Right ventricle myocardium inferior (tissue), 1 donor: ENCODE results near the gene ZNF48. TPM values are rescaled to one million over a fixed set of nuclear protein-coding genes. Genes with fewer than 3 reads are reported as not detected.
A peak's percentile ranks its signal among the peaks of the same experiment; 100 is the strongest.

Source experiments
- ATAC-seq: fragments of 200-7000 bp; cut with Tn5 transposase; one replicate; pipeline ENCODE4 v1.9.1; 2020; ENCODE audit warnings: mild to moderate bottlenecking, moderate library complexity
- DNase-seq: peaks from one replicate; pipeline ENCODE4 v3.0.0; 2021; ENCODE audit errors: missing footprints
- intact Hi-C: fragments of 100-400 bp; cut with DNase I; formaldehyde crosslinking; loops from one replicate; pipeline ENCODE4 v1.11.0; 2022
- total RNA-seq: library from RNA; stranded (reverse); fragmentation: NEBNext Ultra II Directional; extraction: Animal tissue kit (Norgen Biotek cat#: 25700); gene quantifications from one replicate; pipeline ENCODE4 v1.2.1, GENCODE V29; 2021
- donor health status: DM: no; HTN: yes; CAD: no; lungs with severe emphysema.

The ZNF48 gene
- total RNA-seq, 1 donor from 2014 or later = 5.3 TPM

DNA sequence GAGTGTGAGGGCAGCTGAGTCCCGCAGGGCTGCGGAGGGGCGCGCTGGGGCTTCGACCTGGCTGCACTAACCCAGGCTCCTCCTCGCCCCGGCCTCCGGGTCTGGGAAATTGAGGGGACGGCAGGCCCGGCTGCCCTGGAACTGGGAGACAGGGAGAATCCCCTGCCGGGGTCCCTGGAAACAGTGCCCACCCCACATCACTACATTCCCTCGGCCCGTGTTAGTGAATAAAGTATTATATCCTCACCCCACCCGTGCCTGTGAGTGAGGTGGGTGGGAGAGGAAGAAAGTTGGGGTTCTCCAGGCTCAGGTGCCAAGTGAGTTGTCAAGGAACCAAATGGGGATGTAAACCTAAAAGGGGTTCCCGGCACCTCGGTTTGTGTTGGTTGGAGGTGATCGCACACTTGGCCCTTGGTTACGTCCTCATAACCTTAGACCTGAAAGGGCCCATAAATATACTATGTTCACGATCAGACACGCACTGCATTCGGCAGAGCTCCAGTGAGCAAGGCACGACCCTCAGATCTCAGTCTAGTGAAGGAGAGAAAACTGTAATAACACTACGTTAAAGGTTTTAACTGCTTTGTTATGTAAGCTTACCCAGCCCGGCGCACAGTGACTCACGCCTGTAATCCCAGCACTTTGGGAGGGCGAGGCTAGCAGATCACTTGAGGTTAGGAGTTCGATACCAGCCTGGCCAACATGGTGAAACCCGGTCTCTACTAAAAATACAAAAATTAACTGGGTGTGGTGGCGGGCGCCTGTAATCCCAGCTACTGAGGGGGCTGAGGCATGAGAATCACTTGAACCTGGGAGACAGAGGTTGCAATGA, 23.3 kb downstream of the ZNF48 start:
- DNase-seq (no peak), ATAC-seq (no peak)
- intact Hi-C loops = no loop called here

DNA sequence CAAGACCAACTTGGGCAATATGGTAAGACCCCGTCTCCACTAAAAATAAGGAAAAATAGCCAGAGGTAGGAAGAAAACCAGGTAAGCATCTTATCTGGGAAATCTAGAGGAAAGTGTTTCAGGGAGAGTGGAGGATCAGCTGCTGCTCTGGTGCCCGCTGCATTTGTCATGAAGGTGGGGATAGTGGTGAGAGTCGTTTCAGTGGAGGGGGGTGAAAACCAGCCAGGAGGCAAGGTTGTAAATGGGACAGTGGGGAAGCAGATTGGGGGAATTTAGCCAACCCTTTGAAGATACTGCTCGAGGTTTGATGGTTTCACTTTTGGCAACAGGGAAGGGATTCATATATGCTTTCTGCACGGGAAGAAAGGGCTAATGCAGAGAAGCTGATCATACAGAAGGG, 25.8 kb downstream of the ZNF48 start:
- intact Hi-C loops = no loop called here
- no peak for DNase-seq
- no peak for ATAC-seq

GRCh38 chr16:30428055-30428454, 32.8 kb downstream of the ZNF48 start:
- DNase-seq (no peak), ATAC-seq (no peak)
- intact Hi-C loops = no loop called here

DNA sequence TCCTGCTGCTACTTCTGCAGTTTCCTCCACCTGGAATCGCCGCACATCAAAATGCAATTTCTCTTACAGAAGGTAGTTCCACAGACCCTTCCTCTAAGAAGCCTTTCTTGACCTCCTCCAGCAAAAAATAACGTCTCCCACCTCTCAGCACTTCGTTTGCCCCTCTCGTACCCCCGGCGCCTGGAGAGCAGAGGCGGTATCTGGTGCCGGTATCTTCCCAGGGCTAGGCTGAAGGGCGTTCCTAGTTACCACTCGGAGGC, 34.1 kb downstream of the ZNF48 start:
- ATAC-seq (no peak), DNase-seq (no peak)
- intact Hi-C loops = no loop called here

DNA sequence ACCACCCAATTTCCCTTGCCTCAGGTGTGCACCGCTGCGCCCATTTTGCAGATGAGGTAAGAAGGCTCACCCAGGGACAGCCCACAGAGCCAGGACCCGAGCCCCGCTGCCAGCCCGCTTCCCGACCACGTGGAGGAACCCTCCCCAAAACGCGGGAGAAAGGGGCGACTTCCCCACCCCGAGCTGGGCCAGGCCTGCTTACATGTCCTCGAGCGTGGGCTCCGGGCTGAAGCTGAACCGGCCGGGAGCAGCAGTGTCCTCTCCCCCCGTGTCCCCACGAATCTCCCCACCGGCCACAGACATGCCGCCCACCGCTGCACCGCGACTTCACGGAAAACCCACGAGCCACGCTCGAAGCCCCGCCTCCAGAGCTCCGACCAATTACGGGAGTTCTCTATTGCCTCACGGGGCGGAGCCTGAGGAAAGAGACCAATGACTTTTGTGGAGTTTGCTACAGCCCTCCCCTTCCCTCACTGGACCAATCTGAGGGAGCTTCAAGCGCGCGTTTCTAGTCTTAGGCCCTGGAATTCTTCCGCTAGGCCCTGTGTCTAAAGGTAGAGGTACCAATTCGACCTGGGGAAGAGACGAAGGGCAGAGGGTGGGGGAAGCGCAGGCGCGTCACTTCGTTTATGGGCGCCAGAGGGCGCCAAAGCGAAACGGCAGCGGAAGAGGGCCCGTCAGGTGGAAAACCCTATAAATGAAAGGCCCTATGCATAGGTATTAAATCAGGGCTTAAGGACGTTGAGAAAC, 34.6 kb downstream of the ZNF48 start, which contains the start of gene DCTPP1:
Gene DCTPP1 (minus strand): TSS at position 353 of the 750 bp plus-strand sequence. CDS start 50 bp downstream, at position 303.
- ATAC-seq (peak; percentile 99), DNase-seq (peak; percentile 96)
- intact Hi-C loops = loop anchor here (2.0 to 5.0 kb wide), 2 partner anchors 157 to 199 kb away; partner anchors contain the start of gene ZNF785

DNA sequence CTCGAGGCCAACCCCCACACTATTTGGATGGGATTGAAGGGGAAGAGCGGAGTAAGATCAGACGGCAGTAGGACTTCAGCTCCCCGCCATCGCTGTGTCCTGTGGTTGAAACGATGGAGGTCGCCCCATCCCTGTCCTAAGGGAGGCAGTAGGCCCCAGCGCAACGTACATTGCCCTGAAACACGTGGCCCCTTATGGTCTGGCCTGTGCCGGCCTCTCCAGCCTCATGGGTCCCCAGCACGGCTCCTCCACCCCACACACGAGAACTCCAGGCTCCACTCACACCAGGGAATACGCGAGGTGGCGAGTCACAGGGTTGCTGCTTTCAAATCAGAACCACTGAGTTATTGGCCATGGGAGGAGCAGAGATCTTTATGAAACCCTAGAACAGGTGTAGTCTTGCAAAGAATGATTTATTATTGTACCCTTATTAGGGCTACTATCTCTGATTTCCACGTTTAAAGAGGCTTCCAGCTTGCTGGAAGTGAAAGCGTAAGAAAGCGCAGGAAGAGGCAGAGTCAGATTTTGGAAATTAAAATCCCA, 35.3 kb downstream of the ZNF48 start:
- intact Hi-C loops = loop anchor here (2.0 to 5.0 kb wide), 2 partner anchors 157 to 198 kb away; partner anchors contain the start of gene ZNF785
- DNase-seq (peak; percentile 64), ATAC-seq (peak; percentile 10)

GRCh38 chr16:30434852-30435251, 39.6 kb downstream of the ZNF48 start:
- intact Hi-C loops = loop anchor here (5.0 kb wide), 1 partner anchor 152 kb away; the partner anchor contains the start of gene ZNF785
- DNase-seq = no peak
- ATAC-seq = no peak

- no peak for ATAC-seq
- no peak for DNase-seq
- intact Hi-C loops = no loop called here
Measured at GRCh38 chr16:30437511-30438046, 42.4 kb downstream of the ZNF48 start.

DNA sequence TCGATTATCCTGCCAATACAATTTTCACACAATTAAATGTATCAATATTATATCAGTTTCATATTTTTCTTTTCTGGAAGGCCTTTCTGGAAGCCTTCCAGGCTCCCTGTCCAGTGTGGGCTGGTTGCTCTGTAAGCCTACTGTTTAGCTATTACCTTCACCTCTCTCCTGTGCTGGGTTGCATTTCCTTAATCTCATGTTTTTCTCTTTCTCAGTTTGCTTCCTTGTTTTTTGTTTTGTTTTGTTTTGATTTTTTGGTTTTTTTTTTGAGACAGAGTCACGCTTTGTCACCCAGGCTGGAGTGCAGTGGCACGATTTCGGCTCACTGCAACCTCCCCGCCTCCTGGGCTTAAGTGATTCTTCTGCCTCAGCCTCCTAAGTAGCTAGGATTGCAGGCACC, 43.6 kb downstream of the ZNF48 start:
- no peak for DNase-seq
- intact Hi-C loops = no loop called here
- ATAC-seq = no peak

DNA sequence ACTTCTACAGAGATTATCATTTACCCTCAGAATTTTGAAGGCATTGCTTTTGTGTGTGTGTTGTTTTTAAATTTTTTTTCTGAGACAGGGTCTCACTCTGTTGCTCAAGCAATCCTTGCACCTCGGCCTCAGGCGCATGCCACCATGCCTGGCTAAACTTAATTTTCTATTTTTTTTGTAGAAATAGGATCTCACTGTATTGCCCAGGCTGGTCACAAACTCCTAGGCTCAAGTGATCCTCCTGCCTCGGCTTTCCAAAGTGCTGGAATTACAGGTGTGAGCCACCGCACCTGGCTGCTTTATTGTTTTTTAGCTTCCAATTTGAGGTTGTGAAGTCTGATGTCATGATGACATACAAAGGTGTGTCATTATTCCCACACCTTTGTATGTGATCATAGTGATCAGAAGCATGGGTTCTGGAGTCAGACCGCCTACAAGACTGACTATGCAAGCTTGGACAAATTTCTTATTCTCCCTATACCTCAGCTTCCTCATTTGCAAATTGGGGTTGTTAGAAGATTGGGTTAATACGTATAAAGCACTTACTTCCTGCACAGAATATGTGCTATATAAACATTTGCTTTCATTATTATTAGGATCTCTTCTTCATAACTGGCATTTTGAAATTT, 44.6 kb downstream of the ZNF48 start:
- no peak for ATAC-seq
- DNase-seq = no peak
- intact Hi-C loops = loop anchor here (10.0 kb wide), 1 partner anchor 485 kb away; the partner anchor contains the start of gene FBXL19

DNA sequence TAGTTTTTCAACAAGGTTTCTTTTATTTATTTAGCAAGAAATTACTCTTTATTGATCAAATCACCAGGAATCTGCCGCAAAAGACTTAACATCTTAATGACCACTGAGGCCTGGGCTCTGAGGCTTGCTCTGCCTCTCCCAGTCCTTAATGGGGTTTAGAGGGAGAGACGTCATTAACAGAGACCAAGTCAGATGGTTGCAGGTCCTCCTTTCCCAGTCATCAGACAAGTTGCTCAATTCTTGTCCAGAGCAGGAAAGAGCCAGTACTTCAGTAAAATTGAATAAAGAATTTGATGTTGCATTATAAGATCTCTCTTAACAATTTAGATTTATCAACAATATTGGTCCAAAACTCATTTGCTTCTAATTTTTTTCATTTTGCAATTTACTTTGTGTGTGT, 48.4 kb downstream of the ZNF48 start:
- ATAC-seq (no peak), DNase-seq (no peak)
- intact Hi-C loops = loop anchor here (10.0 kb wide), 1 partner anchor 481 kb away; the partner anchor contains the start of gene FBXL19

- no peak for ATAC-seq
- no peak for DNase-seq
- intact Hi-C loops = loop anchor here (5.0 to 10.0 kb wide), 3 partner anchors 83 to 480 kb away; partner anchors contain the start of genes FBXL19, ZNF688 and ZNF768
Measured at GRCh38 chr16:30444231-30445148, 49.3 kb downstream of the ZNF48 start.

GRCh38 chr16:30445149-30445407, 49.9 kb downstream of the ZNF48 start:
- intact Hi-C loops = loop anchor here (5.0 to 10.0 kb wide), 3 partner anchors 82 to 480 kb away; partner anchors contain the start of genes FBXL19, ZNF688 and ZNF768
- ATAC-seq (no peak), DNase-seq (no peak)

DNA sequence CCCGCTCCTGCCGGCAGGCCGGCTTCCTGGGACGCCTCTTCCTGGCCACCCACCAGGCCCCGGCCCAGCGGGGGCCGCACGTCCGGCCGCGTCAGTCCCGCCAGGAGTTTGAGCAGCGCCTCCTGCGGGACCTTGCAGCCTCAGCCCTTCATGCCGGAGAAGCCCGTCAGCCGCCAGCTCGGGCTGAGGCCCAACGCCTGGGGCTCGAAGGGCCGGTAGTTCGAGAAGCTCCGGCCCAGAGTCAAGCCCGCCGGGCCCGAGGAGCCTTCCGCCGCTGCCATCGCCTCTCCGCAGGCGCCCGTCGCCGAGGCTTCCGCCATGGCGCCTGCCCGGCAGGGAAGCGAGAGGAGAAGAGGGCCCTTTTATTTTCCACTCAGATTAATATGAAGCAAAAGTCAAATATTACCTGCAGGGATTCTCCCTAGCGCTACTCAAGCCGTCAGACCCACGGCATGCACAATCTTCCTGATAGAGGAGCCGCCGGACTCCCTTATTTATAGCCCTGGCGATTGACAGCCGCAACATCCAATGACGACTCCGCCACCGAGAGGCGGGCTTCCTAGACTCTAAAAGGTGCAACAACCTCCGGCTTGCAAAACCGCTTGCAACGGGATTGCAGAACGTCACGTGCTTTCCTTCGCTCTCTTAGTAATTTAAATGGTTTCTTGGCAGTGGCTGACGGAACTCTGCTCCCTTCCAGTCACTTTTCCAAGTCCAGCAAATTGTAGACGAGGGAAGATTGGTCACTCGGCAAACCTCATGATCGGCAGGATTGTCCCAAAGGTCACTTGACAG, 50.4 kb downstream of the ZNF48 start, which contains the start of gene SEPHS2:
Gene SEPHS2 (minus strand): TSS at position 467 of the 795 bp plus-strand sequence. CDS start 147 bp downstream, at position 320.
- intact Hi-C loops = loop anchor here (5.0 to 10.0 kb wide), 3 partner anchors 82 to 479 kb away; partner anchors contain the start of genes FBXL19, ZNF688 and ZNF768
- DNase-seq (peak; percentile 99), ATAC-seq (peak; percentile 98)

GRCh38 chr16:30446203-30446595, 51.0 kb downstream of the ZNF48 start:
- intact Hi-C loops = loop anchor here (5.0 to 10.0 kb wide), 3 partner anchors 81 to 479 kb away; partner anchors contain the start of genes FBXL19, ZNF688 and ZNF768
- DNase-seq = no peak

DNA sequence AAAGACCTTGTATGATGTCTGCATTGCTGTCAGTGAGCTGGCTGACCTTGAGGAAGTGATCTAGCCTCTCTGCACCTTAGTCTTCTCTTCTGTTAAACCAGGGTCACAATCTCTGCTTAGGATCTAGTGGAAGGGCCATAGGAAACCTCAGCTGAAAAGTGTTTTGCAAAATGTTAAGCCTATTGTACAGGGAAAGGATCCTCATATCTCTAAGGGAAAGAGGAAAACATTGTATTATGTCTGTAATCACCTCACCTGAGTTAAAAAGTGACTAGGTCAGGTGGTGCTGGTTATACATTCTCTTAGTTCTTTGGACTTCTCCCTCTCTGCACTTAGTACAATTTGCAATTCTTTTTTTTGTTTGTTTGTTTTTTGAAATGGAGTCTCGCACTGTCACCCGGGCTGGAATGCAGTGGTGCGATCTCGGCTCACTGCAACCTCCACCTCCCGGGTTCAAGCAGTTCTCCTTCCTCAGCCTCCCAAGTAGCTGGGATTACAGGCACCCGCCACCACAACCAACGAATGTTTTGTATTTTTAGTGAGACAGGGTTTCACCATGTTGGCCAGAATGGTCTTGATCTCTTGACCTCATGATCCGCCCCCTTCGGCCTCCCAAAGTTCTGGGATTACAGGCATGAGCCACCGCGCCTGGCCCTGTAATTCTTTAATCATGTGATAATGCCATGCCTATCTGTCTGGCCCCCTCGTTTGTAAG, 52.4 kb downstream of the ZNF48 start:
- DNase-seq (no peak), ATAC-seq (no peak)
- intact Hi-C loops = loop anchor here (5.0 to 10.0 kb wide), 3 partner anchors 80 to 477 kb away; partner anchors contain the start of genes FBXL19, ZNF688 and ZNF768

More at GRCh38 chr16:30446203-30446595, 51.0 kb downstream of the ZNF48 start:
- no peak for ATAC-seq
